H1 (cell line): ENCODE data around the gene VIM. TPM values are rescaled to one million over a fixed set of nuclear protein-coding genes. Genes with fewer than 3 reads are reported as not detected.

ENCODE experiments used
- CTCF ChIA-PET: fragments of 300-600 bp; sonication (Branson Sonifier 250); formaldehyde crosslinking; loops from one replicate; lab custom pipeline; 2021; ENCODE audit not compliant: partially characterized antibody; lab: Charles Lee
- POLR2A ChIA-PET: fragments of 300-600 bp; sonication (Branson Sonifier 250); formaldehyde crosslinking; loops from one replicate; lab custom pipeline; 2021; ENCODE audit warnings: inconsistent platforms; ENCODE audit not compliant: partially characterized antibody; lab: Charles Lee
- DNase-seq, 2 experiments: peaks; one replicate each; pipeline versions ENCODE4 v3.0.0 to v3.0.0-alpha.2; 2010 to 2022; ENCODE audit warnings: low spot score in 2 of 2, low read depth in 1 of 2, mixed read lengths in 1 of 2
- FAIRE-seq: peaks from 2 replicates; lab custom pipeline; 2011; peaks lifted over from hg19 to GRCh38; lab: Jason Lieb, UNC
- H2AFZ ChIP-seq: 2 replicates; pipeline ENCODE4 v1.8.1; 2012; ENCODE audit warnings: low read length, inconsistent platforms
- H2AK5ac ChIP-seq: 2 replicates; pipeline ENCODE4 v1.6.1; 2013; ENCODE audit warnings: low read depth, low read length
- H2BK120ac ChIP-seq: replicated peaks from 2 replicates; pipeline ENCODE3; 2013; ENCODE audit warnings: low read depth, low read length, inconsistent platforms
- H2BK12ac ChIP-seq: 2 replicates; pipeline ENCODE4 v1.6.1; 2013; ENCODE audit warnings: low read depth, low read length
- H2BK15ac ChIP-seq: 2 replicates; pipeline ENCODE4 v1.6.1; 2013; ENCODE audit warnings: low read length
- H2BK20ac ChIP-seq: 2 replicates; pipeline ENCODE4 v1.6.1; 2013; ENCODE audit warnings: low read length
- H2BK5ac ChIP-seq: 2 replicates; pipeline ENCODE4 v1.6.1; 2013; ENCODE audit warnings: low read depth, low read length
- H3K14ac ChIP-seq: 2 replicates; pipeline ENCODE4 v1.6.1; 2013; ENCODE audit warnings: inconsistent platforms; ENCODE audit not compliant: insufficient read length
- H3K18ac ChIP-seq: 2 replicates; pipeline ENCODE4 v1.6.1; 2013; ENCODE audit warnings: low read length; ENCODE audit errors: extremely low read depth
- H3K23ac ChIP-seq: 2 replicates; pipeline ENCODE4 v1.6.1; 2013; ENCODE audit warnings: inconsistent platforms; ENCODE audit not compliant: insufficient read length
- H3K23me2 ChIP-seq: 2 replicates; pipeline ENCODE4 v1.6.1; 2013; ENCODE audit warnings: low read depth, low read length
- H3K27ac ChIP-seq: 2 replicates; pipeline ENCODE4 v1.6.1; 2011; ENCODE audit warnings: low read depth, low read length, inconsistent platforms
- H3K27me3 ChIP-seq, 4 experiments: replicated peaks in 1 of 4; 1 replicate in 1 of 4; 2 replicates in 3 of 4; pipeline versions ENCODE4 v1.6.1 to v1.8.1; 2011 to 2013; ENCODE audit warnings: low read length in 3 of 4, mild to moderate bottlenecking in 3 of 4, inconsistent platforms in 2 of 4, mixed read lengths in 2 of 4, moderate library complexity in 1 of 4; ENCODE audit not compliant: control insufficient read depth in 3 of 4, insufficient read depth in 3 of 4; ENCODE audit errors: extremely low read depth in 1 of 4
- H3K36me3 ChIP-seq, 4 experiments: 2 replicates each; pipeline versions ENCODE4 v1.6.1 to v1.8.1; 2011 to 2013; ENCODE audit warnings: mild to moderate bottlenecking in 4 of 4, low read length in 3 of 4, moderate library complexity in 2 of 4, control low read depth in 1 of 4, inconsistent platforms in 1 of 4; ENCODE audit not compliant: insufficient read depth in 4 of 4, control insufficient read depth in 2 of 4
- H3K4ac ChIP-seq: replicated peaks from 2 replicates; pipeline ENCODE3; 2013; ENCODE audit warnings: low read length, low read depth, mixed read lengths, inconsistent platforms; ENCODE audit not compliant: insufficient read length
- H3K4me1 ChIP-seq, 4 experiments: replicated peaks in 1 of 4; 1 replicate in 1 of 4; 2 replicates in 3 of 4; pipeline versions ENCODE4 v1.6.1 to v1.8.1; 2011 to 2013; ENCODE audit warnings: low read length in 3 of 4, inconsistent platforms in 2 of 4, mixed read lengths in 1 of 4; ENCODE audit not compliant: insufficient read depth in 4 of 4, control insufficient read depth in 3 of 4
- H3K4me2 ChIP-seq, 2 experiments: 2 replicates each; pipeline versions ENCODE4 v1.6.1 to v1.8.1; 2011 to 2013; ENCODE audit warnings: low read depth in 2 of 2, low read length in 2 of 2, control low read depth in 1 of 2, inconsistent platforms in 1 of 2, mild to moderate bottlenecking in 1 of 2; ENCODE audit not compliant: insufficient read depth in 1 of 2
- H3K4me3 ChIP-seq, 4 experiments: fragments of 200-600, 300-600 bp in 1 of 4; sonication (generic), shearing (Covaris generic), sonication (Bioruptor Twin) in 1 of 4; 2 replicates each; pipeline versions ENCODE4 v1.5.1 to v1.8.1; 2011 to 2016; ENCODE audit warnings: low read length in 4 of 4, low read depth in 3 of 4, control low read depth in 2 of 4, inconsistent platforms in 2 of 4, mild to moderate bottlenecking in 2 of 4, mixed read lengths in 1 of 4, moderate library complexity in 1 of 4; ENCODE audit not compliant: insufficient read depth in 2 of 4; ENCODE audit errors: extremely low read depth in 1 of 4
- H3K56ac ChIP-seq: replicated peaks from 2 replicates; pipeline ENCODE3; 2013; ENCODE audit warnings: low read depth, mild to moderate bottlenecking, mixed read lengths, low read length, inconsistent platforms; ENCODE audit not compliant: insufficient read length
- H3K79me1 ChIP-seq: 2 replicates; pipeline ENCODE4 v1.6.1; 2013; ENCODE audit warnings: low read depth, low read length, control low read depth
- H3K79me2 ChIP-seq, 2 experiments: 2 replicates each; pipeline versions ENCODE4 v1.6.1 to v1.8.1; 2012 to 2013; ENCODE audit warnings: low read length in 2 of 2, mild to moderate bottlenecking in 2 of 2, inconsistent platforms in 1 of 2; ENCODE audit not compliant: insufficient read depth in 2 of 2, control insufficient read depth in 1 of 2
- H3K9ac ChIP-seq, 4 experiments: replicated peaks in 1 of 4; 1 replicate in 1 of 4; 2 replicates in 3 of 4; pipeline versions ENCODE4 v1.6.1 to v1.8.1; 2011 to 2013; ENCODE audit warnings: low read depth in 3 of 4, low read length in 3 of 4, control low read depth in 2 of 4, mild to moderate bottlenecking in 2 of 4, moderate library complexity in 2 of 4, inconsistent platforms in 1 of 4; ENCODE audit errors: extremely low read depth in 1 of 4
- H3K9me3 ChIP-seq, 2 experiments: 2 replicates each; pipeline versions ENCODE4 v1.6.1 to v1.8.1; 2012 to 2013; ENCODE audit warnings: mild to moderate bottlenecking in 2 of 2, moderate library complexity in 2 of 2, control low read depth in 1 of 2, inconsistent platforms in 1 of 2, low read depth in 1 of 2, low read length in 1 of 2, mixed read lengths in 1 of 2; ENCODE audit not compliant: insufficient read depth in 2 of 2
- H4K20me1 ChIP-seq, 2 experiments: replicated peaks in 1 of 2; 2 replicates each; pipeline versions ENCODE3 to v1.8.1; 2011 to 2013; ENCODE audit warnings: inconsistent platforms in 2 of 2, low read length in 2 of 2, mild to moderate bottlenecking in 1 of 2; ENCODE audit not compliant: insufficient read depth in 2 of 2, control insufficient read depth in 1 of 2
- H4K5ac ChIP-seq: 2 replicates; pipeline ENCODE4 v1.6.1; 2013; ENCODE audit warnings: low read length, low read depth, mixed read lengths, inconsistent platforms; ENCODE audit not compliant: insufficient read length
- H4K8ac ChIP-seq: 2 replicates; pipeline ENCODE4 v1.8.0; 2013; ENCODE audit warnings: mild to moderate bottlenecking, moderate library complexity, low read length, inconsistent platforms; ENCODE audit not compliant: insufficient read depth; ENCODE audit errors: extremely low read depth
- H4K91ac ChIP-seq: replicated peaks from 2 replicates; pipeline ENCODE3; 2013; ENCODE audit warnings: low read length, mixed read lengths, inconsistent platforms; ENCODE audit not compliant: insufficient read length
- CBX8 ChIP-seq: fragments of 300-800, 300-1000 bp; sonication (generic); IDR thresholded peaks from 2 replicates; pipeline ENCODE4 v1.7.1; 2016; ENCODE audit warnings: low read depth, low read length, borderline replicate concordance
- CREB1 ChIP-seq: IDR thresholded peaks from 2 replicates; pipeline ENCODE4 v1.6.1; 2012; ENCODE audit warnings: inconsistent platforms
- JUND ChIP-seq: IDR thresholded peaks from 2 replicates; pipeline ENCODE4 v1.6.1; 2011; ENCODE audit warnings: mild to moderate bottlenecking, improper control_type of control experiment, low read length
- MAFK ChIP-seq: IDR thresholded peaks from 2 replicates; pipeline ENCODE4 v1.6.1; 2012; ENCODE audit warnings: low read depth, mild to moderate bottlenecking, improper control_type of control experiment, low read length
- NRF1 ChIP-seq: IDR thresholded peaks from 2 replicates; pipeline ENCODE4 v1.6.1; 2011; ENCODE audit warnings: mild to moderate bottlenecking, low read depth, low read length, improper control_type of control experiment
- RAD21 ChIP-seq, 2 experiments: IDR thresholded peaks in 1 of 2; conservative IDR thresholded peaks in 1 of 2; 2 replicates each; pipeline ENCODE4 v1.6.1; 2011; ENCODE audit warnings: low read depth in 2 of 2, low read length in 2 of 2, improper control_type of control experiment in 1 of 2, inconsistent platforms in 1 of 2, mild to moderate bottlenecking in 1 of 2, moderate library complexity in 1 of 2
- WGBS, 2 experiments: shearing (Covaris generic) in 1 of 2; methylation state at CpG; one replicate each; pipeline versions ENCODE4 v1.1.6 to v1.1.7; 2013 to 2015; ENCODE audit warnings: low lambda C conversion rate in 2 of 2, mixed read lengths in 2 of 2, inconsistent platforms in 1 of 2, low coverage in 1 of 2, missing lambda C conversion rate in 1 of 2; ENCODE audit not compliant: insufficient replicate concordance in 2 of 2, insufficient coverage in 1 of 2, insufficient read length in 1 of 2; ENCODE audit errors: extremely low coverage in 1 of 2, missing lambda C conversion rate in 1 of 2; 5-methylcytosine and 5-hydroxymethylcytosine counted together
- polyA plus RNA-seq, 7 experiments: library from polyadenylated mRNA; depleted of rRNA in 3 of 7; stranded (reverse) in 5 of 7; unstranded in 2 of 7; fragments of >200 nt in 5 of 7; fragments of 200-250 nt in 2 of 7; gene quantifications; 1 replicate in 5 of 7; 2 replicates in 1 of 7; 4 replicates in 1 of 7; pipeline versions ENCODE4 v1.2.1 to v1.2.3, GENCODE V29; 2011 to 2013; ENCODE audit warnings: missing spikeins in 2 of 7, mixed read lengths in 2 of 7
- total RNA-seq: library from RNA; stranded (reverse); fragmentation: NEBNext Ultra II Directional; extraction: Animal tissue kit (Norgen Biotek cat#: 25700); gene quantifications from 2 replicates; pipeline ENCODE4 v1.2.1, GENCODE V29; 2021

Gene VIM
- total and polyA plus RNA-seq, 2 of the 8 experiments (the other 6 are each of a cell fraction or from before 2014, with no cell fraction given), result 347 to 372 TPM

DNA sequence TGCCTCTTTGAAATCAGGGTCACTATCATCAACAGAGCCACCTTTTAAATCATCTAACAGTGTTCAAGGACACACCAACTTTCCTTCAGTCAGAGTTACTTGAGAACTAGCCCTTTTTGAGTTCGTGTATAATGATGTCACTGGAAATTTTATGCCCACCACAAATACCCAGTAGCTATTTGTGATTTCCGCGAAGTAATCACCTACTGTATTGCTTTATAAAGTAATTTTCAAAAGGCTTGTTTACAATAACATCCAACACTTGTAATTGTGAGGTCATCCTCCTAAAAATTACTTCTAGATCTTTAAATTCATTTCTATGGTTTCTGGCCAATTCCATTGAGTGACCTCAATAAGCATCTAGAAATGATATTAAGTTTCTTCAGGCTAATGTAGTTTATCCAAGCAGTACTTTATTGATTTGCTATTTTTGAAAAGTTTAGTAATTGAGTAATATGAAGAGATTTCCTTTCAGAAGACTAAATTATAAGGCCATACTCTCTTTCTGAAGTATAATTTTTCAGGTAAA is 39.3 kb upstream of the VIM start:
- no peak for TF ChIP-seq NRF1
- no peak for TF ChIP-seq CREB1
- no peak for TF ChIP-seq RAD21 (IDR thresholded peaks at IDR 0.05 in 1 of 2, conservative IDR thresholded peaks at IDR 0.05 in 1 of 2; ENCODE audit: low read depth in 2 of 2, low read length in 2 of 2)
- TF ChIP-seq CBX8, result no peak
- no peak for TF ChIP-seq JUND
- no peak for TF ChIP-seq MAFK
- TF ChIP-seq, all 59 proteins: peak for 0
- Histone ChIP-seq H3K18ac (no peak overlapping the region), H4K8ac (no peak overlapping the region), H3K23ac (no peak overlapping the region), H3K36me3 (no peaks in the 10 kb centered on the region), H4K20me1 (no peaks in the 10 kb centered on the region), H3K23me2 (no peaks in the 10 kb centered on the region), H2BK15ac (no peak overlapping the region), H2BK5ac (no peak overlapping the region), H2BK12ac (no peak overlapping the region), H3K27ac (no peak overlapping the region), H2AK5ac (no peak overlapping the region), H3K4me3 (no peak overlapping the region), H3K4ac (no peak overlapping the region), H2AFZ (no peak overlapping the region), H2BK20ac (no peak overlapping the region), H3K14ac (no peak overlapping the region), H2BK120ac (no peak overlapping the region), H3K9me3 (no peaks in the 10 kb centered on the region), H4K91ac (no peak overlapping the region), H3K9ac (no peak overlapping the region), H3K27me3 (no peaks in the 10 kb centered on the region), H3K4me1 (peaks cover 0 to 6% (median 0%) of the 10 kb centered on the region in 4 experiments; a peak in 1 of 7 replicates), H3K79me1 (0 out of 2 replicates have a peak, but pooled peaks cover 2% of the 10 kb centered on the region), H3K4me2 (no peak overlapping the region), H4K5ac (no peak overlapping the region), H3K56ac (no peak overlapping the region), H3K79me2 (peaks cover 0 to 68% of the 10 kb centered on the region in 2 experiments; a peak in 2 of 4 replicates)
- DNase-seq (no peak), FAIRE-seq (no peak)
- ChIA-PET CTCF (interaction anchor here (0.9 kb wide), 1 partner anchor 8 kb away, joined by 3 read pairs; no protein-coding TSS in a partner anchor), POLR2A (interaction anchor here (0.9 kb wide), 1 partner anchor 11 kb away, joined by 3 read pairs; no protein-coding TSS in a partner anchor)
- WGBS, 2 experiments, result 82% methylated on average over 3 of the region's 3 CpGs; no CpG with 5 or more reads in 1 of the 2 experiments
